ENCODE results near the gene KRT40. TPM values are rescaled to one million over a fixed set of nuclear protein-coding genes. Genes with fewer than 3 reads are reported as not detected.

KRT40 gene
- total RNA-seq, 1 experiment from 2014 or later, result not detected

DNA sequence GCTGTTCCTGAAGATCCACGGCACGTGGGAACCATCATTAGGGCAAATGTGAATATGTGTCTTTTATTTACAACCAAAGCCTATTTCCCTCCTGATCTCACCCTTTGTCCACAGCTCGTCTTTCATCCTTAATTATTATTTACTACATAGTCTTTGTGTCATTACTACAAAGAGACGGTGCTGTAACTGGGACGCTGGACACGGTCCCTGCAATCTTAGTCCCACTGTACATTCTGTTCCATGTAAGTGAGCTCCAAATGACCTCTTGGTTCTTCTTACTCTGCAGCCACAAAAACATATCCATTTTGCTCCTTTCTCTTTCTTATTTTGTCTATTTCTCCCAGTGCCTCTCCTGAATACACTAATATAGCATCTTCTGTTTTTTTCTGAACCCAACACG is 34.0 kb downstream of the KRT40 start:
- H3K27me3 Mint-ChIP-seq (ENCODE audit: insufficient read depth, unreplicated experiment), result no peaks in the 10 kb centered on the region
- DNase-seq, result no peak
- H3K9me3 Mint-ChIP-seq (ENCODE audit: unreplicated experiment), result no peaks in the 10 kb centered on the region
- no peak for TF ChIP-seq CTCF (IDR thresholded peaks at IDR 0.05; ENCODE audit: insufficient read depth in 1 of 2, low read depth in 1 of 2, low read length in 1 of 2, severe bottlenecking in 1 of 2, unreplicated experiment in 1 of 2)
- H3K36me3 Mint-ChIP-seq (ENCODE audit: insufficient read depth, unreplicated experiment), result no peaks in the 10 kb centered on the region
- H3K27me3 ChIP-seq (replicated peaks; ENCODE audit: control insufficient read depth, insufficient read depth, low read length), result no peaks in the 10 kb centered on the region
- peak overlapping the region; percentile 19 for H3K4me3 Mint-ChIP-seq (ENCODE audit: unreplicated experiment)
- ChIA-PET CTCF (interaction anchor here (1.0 kb wide), 1 partner anchor 40 kb away, joined by 3 read pairs; no protein-coding TSS in a partner anchor), POLR2A (interaction anchor here (0.6 kb wide), 1 partner anchor 109 kb away, joined by 5 read pairs; no protein-coding TSS in a partner anchor)
- intact Hi-C loops (cut with micrococcal nuclease; ENCODE audit: unreplicated experiment), result no loop called here
- peaks cover 55% of the 10 kb centered on the region for H3K4me1 Mint-ChIP-seq (ENCODE audit: low read depth, unreplicated experiment)
- H3K9me3 ChIP-seq, result no peaks in the 10 kb centered on the region
- no peak overlapping the region for H3K4me3 ChIP-seq (ENCODE audit: low read depth, low read length)
- H3K36me3 ChIP-seq (ENCODE audit: control insufficient read depth, insufficient read depth, low read length), result no peaks in the 10 kb centered on the region
- H3K27ac Mint-ChIP-seq (ENCODE audit: unreplicated experiment), result peak overlapping the region; percentile 88
- no TSS peak for BruUV-seq (replicated peaks)
- peaks cover 63% of the 10 kb centered on the region for H3K4me1 ChIP-seq

- no peak for TF ChIP-seq CTCF (IDR thresholded peaks at IDR 0.05; ENCODE audit: insufficient read depth in 1 of 2, low read depth in 1 of 2, low read length in 1 of 2, severe bottlenecking in 1 of 2, unreplicated experiment in 1 of 2)
- intact Hi-C loops (cut with micrococcal nuclease; ENCODE audit: unreplicated experiment), result loop anchor here (1.0 kb wide), 2 partner anchors 9 to 60 kb away; partner anchors contain the start of gene KRTAP3-1
- Mint-ChIP-seq H3K4me3 (ENCODE audit: unreplicated experiment) (peak overlapping the region; percentile 62), H3K36me3 (ENCODE audit: insufficient read depth, unreplicated experiment) (no peaks in the 10 kb centered on the region), H3K4me1 (ENCODE audit: low read depth, unreplicated experiment) (peaks cover 51% of the 10 kb centered on the region), H3K9me3 (ENCODE audit: unreplicated experiment) (no peaks in the 10 kb centered on the region), H3K27me3 (ENCODE audit: insufficient read depth, unreplicated experiment) (no peaks in the 10 kb centered on the region), H3K27ac (ENCODE audit: unreplicated experiment) (peak overlapping the region; percentile 88)
- DNase-seq, result peak; percentile 72 to 74
- no TSS peak for BruUV-seq (replicated peaks)
- Histone ChIP-seq H3K9me3 (no peaks in the 10 kb centered on the region), H3K27me3 (replicated peaks; ENCODE audit: control insufficient read depth, insufficient read depth, low read length) (no peaks in the 10 kb centered on the region), H3K4me1 (peaks cover 58% of the 10 kb centered on the region), H3K4me3 (ENCODE audit: low read depth, low read length) (no peak overlapping the region), H3K36me3 (ENCODE audit: control insufficient read depth, insufficient read depth, low read length) (no peaks in the 10 kb centered on the region)
- ChIA-PET CTCF (interaction anchor here (0.7 to 1.0 kb wide), 2 partner anchors 39 to 450 kb away, joined by 3 read pairs; no protein-coding TSS in a partner anchor), POLR2A (interaction anchor here (0.6 kb wide), 1 partner anchor 110 kb away, joined by 5 read pairs; no protein-coding TSS in a partner anchor)
Measured at GRCh38 chr17:40949418-40949817, 34.7 kb downstream of the KRT40 start.

DNA sequence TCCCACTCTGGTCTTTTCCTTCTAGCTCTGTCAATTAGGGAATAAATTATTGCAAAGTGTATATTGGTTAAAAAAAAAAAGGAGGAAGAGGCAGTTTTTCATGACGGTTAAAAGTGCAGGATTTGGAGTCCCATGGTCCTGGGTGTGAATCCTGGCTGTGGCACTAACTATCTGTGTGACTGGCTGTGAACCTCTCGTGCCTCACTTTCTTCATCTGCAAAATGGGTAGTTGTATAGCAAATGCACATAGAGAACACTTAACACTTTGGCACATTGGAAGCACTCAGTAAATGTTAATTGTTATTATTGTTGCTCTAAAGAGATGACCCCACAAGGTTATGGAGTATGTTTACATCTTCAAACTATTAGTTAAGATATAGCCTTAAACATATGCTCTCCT is 36.2 kb downstream of the KRT40 start:
- Mint-ChIP-seq H3K27ac (ENCODE audit: unreplicated experiment) (peak overlapping the region; percentile 88), H3K4me1 (ENCODE audit: low read depth, unreplicated experiment) (peaks cover 36% of the 10 kb centered on the region), H3K9me3 (ENCODE audit: unreplicated experiment) (peaks cover 3% of the 10 kb centered on the region), H3K36me3 (ENCODE audit: insufficient read depth, unreplicated experiment) (no peaks in the 10 kb centered on the region), H3K27me3 (ENCODE audit: insufficient read depth, unreplicated experiment) (no peaks in the 10 kb centered on the region), H3K4me3 (ENCODE audit: unreplicated experiment) (no peak overlapping the region)
- Histone ChIP-seq H3K4me3 (ENCODE audit: low read depth, low read length) (no peak overlapping the region), H3K36me3 (ENCODE audit: control insufficient read depth, insufficient read depth, low read length) (no peaks in the 10 kb centered on the region), H3K9me3 (no peaks in the 10 kb centered on the region), H3K4me1 (peaks cover 49% of the 10 kb centered on the region), H3K27me3 (replicated peaks; ENCODE audit: control insufficient read depth, insufficient read depth, low read length) (no peaks in the 10 kb centered on the region)
- CTCF ChIA-PET, result no interaction called here
- BruUV-seq (replicated peaks), result no TSS peak
- DNase-seq, result no peak
- POLR2A ChIA-PET, result no interaction called here
- intact Hi-C loops (cut with micrococcal nuclease; ENCODE audit: unreplicated experiment), result no loop called here
- no peak for TF ChIP-seq CTCF (IDR thresholded peaks at IDR 0.05; ENCODE audit: insufficient read depth in 1 of 2, low read depth in 1 of 2, low read length in 1 of 2, severe bottlenecking in 1 of 2, unreplicated experiment in 1 of 2)
